Embryonic facial prominence (tissue), 1 donor: ENCODE data around the gene NT5M.
"Not testable (repeated sequence)": the region's sequence is repeated elsewhere in the genome, so short reads cannot be mapped to it uniquely, and the experiment has no call there.

ENCODE experiments used
- DNase-seq: peaks from one replicate; pipeline ENCODE4 v3.0.0-alpha.2; 2016; ENCODE audit errors: extremely low spot score

Gene NT5M

DNA sequence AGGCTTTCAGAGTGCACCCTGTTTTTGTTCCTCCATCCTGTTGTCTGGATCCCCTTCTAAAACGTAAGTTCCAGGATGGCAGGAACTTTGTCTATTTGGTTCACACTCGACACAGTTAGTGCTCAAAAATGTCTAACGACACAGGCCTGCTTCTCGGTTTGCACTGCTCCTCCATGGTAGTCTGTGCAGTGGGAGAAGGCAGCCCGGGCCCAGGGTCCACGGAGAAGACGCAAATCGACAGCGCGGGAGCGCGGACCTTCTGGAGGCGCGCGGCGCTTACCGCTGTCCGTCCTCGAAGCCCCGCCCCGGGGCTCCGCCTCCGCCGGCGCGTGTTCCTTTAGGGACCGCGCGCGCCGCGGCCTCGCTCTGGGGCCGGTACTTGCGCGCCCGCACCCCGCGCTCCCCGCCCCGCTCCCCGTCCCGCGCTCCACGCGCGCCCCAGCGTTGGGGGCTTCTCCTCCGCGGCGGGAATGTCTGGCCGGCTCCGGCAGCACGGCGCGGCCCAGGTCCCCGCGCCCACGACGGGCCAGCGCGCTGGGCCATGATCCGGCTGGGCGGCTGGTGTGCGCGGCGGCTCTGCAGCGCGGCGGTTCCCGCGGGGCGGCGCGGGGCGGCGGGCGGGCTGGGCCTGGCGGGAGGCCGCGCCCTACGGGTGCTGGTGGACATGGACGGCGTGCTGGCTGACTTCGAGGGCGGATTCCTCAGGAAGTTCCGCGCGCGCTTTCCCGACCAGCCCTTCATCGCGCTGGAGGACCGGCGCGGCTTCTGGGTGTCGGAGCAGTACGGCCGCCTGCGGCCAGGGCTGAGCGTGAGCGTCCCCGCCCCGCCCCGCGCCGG is at the start of gene NT5M:
NT5M (plus strand) TSS at position 364 of the 837 bp plus-strand sequence; CDS start at position 542, 178 bp downstream.
- peak; percentile 34 for DNase-seq

DNA sequence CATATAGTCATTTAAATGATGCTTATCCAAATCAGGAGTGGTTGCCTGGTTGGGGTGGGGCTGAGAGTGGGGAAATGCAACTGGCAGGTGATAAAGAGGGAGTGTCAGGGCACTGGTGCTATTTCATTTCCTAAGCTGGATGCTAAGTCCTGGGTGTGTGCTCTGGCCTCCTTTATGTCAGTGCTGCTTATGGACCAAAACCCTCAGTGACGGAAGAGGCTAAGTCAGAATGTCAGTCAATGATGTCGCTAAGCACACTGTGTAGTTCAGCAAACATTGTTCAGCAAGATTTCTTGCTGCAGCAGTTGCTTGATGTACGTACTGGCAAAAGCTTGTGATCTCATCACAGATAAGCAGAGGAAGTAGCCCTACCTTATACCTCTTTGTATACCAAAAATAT is 49.8 kb upstream of the NT5M start:
- no peak for DNase-seq

DNA sequence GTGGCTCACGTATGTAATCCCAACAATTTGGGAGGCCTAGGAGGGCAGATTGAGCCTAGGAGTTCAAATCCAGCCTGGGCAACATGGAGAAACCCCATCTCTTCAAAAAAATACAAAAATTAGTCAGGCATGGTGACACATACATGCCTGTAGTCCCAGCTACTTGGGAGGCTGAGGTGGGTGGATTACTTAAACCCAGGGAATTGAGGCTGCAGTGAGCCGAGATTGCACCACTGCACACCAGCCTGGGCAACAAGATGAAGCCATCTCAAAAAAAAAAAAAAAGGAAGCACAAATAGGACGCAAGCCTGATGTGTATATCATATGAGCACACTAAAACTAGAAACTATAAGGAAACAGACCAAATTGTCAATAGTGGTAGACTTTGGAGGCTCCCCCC is 49.1 kb upstream of the NT5M start:
- no peak for DNase-seq

DNA sequence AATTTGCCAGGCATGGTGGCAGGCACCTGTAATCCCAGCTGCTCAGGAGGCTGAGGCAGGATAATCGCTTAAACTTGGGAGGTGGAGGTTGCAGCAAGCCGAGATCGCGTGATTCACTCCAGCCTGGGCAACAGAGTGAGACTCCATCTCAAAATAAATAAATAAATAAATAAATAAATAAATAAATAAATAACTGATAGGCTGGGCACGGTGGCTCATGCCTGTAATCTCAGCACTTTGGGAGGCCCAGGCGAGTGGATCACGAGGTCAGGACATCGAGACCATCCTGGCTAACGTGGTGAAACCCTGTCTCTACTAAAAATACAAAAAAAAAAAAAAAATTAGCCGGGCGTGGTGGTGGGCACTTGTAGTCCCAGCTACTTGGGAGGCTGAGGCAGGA is 47.5 kb upstream of the NT5M start:
- DNase-seq = not testable (repeated sequence)

DNA sequence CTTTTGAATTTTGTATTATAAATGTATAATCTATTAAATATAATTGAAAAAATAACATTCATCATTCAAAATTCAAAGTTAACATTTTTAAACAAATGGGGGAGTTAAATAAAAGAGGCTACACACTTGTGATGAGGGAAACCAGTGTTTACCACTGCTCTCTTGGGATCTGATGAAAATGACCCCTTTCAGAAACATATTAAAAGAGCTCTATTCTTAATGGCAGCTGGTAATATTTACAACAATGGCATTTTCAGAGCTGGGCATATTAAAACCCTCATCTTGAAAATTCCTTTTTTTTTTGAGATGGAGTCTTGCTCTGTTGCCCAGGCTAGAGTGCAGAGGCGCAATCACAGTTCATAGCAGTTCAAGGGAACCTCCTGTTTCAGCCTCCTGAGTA is 46.9 kb upstream of the NT5M start:
- no peak for DNase-seq

DNA sequence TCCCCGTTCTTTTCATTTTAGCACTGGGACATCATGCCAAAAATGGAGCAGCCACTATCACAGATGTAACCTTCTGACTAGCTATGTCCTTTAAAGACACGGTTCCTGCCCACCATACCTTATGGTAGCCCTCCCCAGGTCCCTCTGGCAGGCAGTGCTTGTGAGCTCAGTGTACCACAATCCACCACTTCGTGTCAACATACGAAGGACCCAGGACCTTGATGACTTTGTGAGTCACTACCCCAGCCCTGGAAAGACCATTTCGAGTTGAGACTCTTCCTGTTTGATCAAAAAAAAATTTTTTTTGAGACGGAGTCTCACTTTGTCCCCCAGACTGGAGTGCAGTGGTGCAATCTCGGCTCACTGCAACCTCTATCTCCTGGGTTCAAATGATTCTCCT is 45.2 kb upstream of the NT5M start:
- DNase-seq = no peak

DNA sequence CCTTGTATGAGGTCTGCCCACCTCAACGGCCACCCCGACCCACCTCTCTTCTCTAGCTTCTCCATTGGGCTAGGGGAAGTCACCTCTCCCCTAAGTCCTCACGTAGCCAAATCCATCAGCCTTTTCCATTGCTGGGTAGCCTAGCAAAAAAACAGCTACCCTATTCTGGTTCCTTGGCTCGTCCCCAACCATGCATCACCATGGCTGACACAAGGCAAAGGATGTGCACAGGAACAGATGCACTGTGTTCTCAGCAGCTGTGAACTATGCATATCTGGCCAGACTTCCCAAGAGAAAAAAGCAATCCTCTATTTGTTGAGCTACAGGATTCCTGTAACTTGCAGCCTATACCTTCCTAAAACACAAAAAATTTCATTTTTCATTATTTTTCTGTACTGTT is 44.2 kb upstream of the NT5M start:
- no peak for DNase-seq

DNA sequence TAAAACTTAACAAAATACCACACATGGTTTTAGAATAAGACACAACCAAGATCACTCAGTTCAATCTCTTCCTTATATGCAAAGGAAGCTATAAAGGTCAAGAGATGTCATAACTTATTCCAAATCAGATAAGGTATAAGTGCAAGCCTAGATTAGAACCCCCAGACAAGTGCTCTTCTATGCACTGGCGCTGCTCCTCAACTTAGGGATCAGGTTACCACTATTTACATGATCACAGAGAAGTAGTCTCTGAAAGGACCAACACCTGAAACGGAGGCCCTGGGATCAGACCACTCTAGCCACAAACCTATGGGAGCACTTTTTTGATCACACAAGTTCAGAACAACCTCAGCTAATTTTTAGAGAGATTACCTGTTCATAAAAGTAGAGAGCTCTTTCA is 38.7 kb upstream of the NT5M start:
- no peak for DNase-seq

DNA sequence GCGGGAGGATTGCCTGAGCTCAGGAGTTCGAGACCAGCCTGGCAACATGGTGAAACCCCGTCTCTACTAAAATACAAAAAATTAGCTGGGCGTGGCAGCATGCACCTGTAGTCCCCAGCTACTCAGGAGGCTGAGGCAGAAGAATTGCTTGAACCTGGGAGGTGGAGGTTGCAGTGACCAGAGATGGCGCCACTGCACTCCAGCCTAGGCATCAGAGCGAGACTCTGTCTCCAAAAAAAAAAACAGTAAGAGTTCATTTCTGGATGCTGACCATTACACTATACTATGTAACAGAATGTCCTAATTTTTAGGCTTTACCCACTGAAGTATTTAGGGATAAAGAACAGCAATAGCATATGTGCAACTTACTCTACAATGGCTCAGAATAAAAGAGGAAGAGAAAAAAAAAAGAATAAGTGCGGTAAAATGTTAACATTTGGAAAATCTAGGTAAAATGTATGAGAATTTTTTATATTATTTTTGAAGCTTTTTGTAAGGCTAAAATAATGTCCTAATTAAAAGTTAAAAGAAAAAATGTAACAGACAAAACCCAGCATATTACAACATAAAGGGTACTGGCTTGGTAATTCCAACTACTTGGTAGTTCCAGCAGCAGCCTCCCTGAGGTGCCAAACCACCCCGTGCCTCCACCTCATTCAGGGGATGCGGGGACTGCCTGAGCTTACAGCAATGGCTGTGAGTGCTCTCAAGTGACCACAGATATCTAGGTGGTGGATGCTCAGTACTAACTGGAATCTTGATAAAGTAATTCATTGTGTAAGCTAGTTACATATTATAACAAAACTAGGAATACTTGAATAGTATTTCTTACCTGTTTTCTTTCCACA is 33.0 kb upstream of the NT5M start:
- DNase-seq = no peak

DNA sequence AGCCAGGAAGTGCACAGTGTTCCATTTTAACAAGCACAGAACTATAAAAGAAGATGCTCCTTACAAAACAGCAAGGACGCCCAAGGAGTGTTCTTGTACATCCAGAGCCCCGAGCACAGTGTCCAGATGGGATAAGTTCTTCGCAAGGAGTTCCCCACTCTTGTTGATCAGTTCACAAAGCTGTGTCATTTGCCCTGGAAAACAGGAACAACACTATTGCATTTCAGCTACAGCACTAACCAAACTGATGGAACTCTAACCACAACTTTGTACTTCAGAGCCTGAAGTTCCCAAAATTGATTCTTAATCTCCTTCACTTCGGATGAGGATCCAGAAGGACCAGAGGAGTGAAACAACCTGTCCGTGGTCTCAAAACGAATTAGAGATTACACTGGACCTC is 27.2 kb upstream of the NT5M start:
- no peak for DNase-seq

DNA sequence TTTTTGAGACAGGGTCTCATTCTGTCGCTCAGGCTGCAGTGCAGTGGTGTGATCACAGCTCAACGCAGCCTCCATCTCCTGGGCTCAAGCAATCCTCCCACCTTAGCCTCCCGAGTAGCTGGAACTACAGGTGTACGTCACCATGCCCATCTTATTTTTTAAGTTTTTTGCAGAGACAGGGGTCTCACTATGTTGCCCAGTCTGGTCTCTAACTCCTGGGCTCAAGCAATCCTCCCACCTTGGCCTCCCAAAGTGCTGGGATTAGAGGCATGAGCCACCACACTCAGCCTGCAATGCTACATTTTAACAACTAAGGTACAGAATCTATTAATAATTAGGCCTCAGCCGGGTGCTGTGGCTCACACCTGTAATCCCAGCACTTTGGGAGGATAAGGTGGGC is 25.7 kb upstream of the NT5M start:
- DNase-seq = not testable (repeated sequence)

DNA sequence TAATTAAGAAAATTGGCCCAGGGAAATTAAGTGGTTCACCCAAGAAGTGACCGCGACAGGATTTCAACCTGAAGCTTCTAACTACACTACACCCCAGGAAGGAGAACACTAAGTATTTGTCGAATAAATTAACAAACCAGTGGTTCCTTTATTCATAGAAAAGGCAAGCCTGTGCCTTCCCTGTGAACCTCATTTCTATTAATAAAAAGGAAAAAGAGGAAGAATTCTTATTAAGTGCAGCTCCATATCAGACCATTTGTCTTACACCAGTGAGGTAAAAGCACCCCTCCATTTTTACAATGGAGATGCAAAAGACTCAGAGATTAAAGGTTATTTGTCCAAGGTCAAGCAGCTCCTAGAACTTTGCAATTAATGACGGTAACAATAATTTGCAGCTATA is 23.9 kb upstream of the NT5M start:
- no peak for DNase-seq

DNA sequence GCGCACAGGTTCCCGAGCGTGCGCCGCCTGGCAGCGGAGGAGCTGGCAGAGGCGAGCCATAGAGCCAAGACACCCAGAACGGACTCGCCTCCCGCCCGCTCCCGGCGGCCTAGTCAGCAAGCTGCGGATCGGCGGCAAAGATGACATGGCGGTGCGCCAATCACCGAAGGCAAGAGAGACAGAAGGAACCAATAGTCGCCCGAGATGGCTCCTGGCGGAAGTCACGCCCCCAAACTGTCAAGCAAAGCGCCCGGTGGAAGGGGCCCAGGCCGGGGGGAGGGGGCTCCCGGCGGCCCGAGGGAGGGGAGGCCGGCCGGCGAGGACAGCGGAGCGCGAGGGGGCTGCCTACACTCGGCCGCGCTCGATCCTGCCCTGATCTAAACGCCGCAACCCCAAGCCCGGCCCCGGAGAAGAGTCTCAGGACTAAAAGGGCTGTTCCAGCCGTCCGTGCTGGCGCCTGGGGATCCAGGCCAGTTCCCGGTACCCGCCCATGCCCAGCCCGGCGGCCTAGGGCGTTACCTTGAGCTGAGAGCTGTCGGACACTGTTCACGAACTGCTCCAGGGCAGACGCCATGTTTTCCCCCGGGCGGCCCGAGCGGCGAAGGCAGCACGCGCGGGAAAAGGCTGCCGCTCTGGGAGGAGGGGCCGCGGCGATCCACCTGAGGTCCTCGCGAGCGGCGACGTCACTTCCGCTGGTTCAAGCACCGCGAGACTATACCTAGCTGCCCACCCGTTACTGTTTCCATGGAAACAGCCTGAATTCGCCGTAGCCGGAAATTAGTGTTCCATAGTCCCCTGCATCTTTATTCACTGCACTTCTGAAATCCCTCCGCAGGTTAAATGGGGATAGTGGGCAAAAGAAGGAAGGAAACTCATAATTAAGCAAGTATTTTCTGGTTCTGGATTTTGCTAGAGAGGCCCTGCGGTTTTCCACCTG is 22.3 kb upstream of the NT5M start, which contains the start of gene COPS3:
COPS3 (minus strand) TSS at position 634 of the 937 bp plus-strand sequence; CDS start at position 574, 60 bp downstream.
- peak; percentile 97 for DNase-seq

DNA sequence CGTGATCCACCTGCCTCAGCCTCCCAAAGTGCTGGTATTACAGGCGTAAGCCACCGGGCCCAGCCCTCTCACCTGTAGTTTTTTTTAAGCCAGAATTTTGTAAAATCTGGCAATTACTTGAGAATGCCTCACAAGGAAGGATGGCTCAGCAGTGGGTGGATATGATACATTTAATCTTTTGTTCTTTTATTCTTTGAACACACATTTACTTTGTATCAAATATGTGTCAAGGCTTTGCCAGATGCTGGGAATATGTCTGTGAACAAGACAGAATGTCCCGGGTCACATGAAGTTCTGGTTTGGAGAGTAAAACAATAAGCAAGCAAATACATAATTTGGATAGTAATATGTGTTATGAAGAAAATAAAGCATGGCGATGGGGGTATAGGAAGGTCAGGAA is 17.2 kb upstream of the NT5M start:
- no peak for DNase-seq

DNA sequence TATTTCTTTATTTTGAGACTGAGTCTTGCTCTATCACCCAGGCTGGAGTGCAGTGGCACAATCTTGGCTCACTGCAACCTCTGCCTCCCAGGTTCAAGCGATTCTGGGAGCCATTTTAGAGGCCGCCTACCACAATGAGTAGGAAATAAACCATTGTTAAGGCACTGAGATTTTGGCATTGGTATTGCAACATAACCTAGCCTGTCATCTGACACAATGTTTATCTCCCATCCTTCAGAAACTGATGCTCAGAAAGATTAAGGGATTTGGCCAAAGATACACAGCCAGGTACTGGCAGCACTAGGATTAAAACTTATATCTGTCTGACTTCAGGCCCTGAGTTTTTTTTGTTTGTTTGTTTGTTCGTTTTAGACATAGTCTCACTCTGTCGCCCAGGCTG is 14.1 kb upstream of the NT5M start:
- DNase-seq = no peak

DNA sequence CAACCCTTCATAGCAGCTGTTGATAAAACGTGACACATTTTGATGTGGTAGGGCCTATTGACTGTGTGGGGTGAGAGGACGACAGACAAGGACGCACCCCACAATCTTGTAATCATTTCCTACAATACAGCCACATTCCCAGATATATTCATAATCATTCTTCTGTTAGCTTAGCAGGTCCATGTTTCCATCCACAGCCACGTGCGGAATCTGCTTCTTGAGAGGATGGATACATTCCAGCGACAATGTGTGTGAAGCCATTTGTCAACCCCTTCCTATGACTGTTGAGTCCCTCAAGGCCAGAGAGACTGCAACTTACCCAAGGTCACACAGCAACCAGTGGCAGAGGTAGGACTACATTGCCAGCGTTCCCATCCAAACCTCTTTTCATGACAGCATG is 13.5 kb upstream of the NT5M start:
- DNase-seq = no peak

DNA sequence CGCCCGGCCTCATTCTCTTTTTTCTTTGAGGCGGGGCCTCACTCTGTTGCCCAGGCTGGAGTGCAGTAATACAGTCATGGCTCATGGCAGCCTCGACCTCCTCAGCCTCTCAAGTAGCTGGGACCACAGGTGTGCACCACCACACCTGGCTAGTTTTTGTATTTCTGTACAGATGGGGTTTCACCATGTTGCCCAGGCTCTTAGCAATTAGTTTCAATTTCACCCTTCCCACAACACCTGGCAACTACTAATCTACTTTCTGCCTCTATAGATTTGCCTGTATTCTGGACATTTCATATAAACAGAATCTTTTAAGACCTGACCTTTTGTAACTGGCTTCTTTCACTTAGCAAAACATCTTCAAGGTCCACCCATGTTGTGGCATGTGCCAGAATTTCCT is 8.0 kb upstream of the NT5M start:
- DNase-seq = no peak

DNA sequence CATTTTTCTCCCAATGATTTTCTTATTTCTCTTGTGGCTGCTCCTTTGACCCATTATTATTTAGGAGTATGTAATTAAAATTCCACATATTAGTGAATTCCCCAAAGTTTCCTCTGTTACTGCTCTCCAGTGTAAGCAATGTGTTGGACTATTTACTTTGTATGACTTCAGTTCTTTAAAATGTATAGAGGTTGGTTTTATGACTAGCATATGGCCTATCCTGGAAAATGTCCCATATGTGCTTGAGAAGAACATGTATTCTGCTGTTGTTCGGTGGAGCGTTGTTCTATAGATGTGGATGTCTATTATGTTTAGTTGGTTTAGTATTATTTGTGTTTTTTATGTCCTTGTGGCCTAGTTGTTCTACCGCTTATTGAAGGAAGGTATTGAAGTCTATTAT is 6.0 kb upstream of the NT5M start:
- no peak for DNase-seq

DNA sequence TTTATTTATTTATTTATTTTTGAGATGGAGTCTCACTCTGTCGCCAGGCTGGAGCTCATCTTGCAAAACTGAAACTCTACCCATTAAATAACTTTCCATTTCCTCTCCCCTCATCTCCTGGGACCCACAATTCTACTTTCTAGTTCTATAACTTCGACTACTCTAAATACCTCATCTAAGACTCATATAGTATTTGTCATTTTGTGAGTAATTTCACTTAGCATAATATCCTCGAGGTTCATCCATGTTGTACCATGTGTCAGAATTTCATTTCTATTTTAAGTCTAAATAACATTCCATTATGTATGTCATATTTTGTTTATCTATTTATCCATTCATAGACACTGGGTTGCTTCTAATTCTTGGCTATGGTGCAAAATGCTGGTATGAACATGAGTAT is 5.1 kb upstream of the NT5M start:
- DNase-seq = no peak

DNA sequence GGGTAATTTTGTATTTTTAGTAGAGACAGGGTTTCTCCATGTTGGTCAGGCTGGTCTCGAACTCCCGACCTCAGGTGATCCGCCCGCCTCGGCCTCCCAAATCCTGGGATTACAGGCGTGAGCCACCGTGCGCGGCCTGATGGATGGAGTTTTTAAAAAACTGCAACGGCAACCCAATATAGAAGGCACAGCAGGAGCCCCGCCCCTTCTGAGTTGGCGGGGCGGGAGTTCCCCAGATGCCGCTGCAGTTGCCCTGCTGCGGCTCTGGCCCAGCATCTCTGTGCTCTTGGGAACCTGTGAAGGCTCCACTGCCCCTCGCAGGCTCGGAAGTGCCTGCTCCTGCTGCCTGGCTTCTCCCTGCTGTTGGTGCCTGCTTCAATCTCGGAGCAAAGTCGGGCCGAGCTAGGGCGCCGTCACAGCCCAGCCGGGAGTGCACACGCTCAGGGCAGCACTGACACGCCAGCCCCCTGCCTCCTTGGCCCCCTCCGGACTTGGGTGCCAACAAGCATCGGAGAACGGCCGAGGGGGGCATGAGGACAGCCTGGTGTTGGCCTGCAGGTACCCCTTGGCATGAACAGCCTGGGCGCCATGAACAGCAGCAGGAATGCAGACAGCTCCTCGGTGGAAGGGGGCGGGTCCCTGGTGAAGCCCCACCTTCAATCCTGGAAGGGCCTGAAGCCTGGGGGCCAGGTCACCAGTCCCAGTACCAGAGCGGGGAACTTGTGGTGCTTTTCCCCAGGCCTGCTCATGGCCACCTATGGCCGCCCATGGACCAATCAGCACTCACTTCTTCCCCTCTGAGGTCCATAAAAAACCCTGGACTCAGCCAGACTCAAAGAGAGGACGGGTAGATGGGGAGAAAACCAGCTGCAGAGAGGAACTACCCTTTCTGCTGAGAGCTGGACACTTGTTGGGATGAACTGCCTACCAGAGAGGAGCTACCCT is 2.3 kb upstream of the NT5M start:
- no peak for DNase-seq

DNA sequence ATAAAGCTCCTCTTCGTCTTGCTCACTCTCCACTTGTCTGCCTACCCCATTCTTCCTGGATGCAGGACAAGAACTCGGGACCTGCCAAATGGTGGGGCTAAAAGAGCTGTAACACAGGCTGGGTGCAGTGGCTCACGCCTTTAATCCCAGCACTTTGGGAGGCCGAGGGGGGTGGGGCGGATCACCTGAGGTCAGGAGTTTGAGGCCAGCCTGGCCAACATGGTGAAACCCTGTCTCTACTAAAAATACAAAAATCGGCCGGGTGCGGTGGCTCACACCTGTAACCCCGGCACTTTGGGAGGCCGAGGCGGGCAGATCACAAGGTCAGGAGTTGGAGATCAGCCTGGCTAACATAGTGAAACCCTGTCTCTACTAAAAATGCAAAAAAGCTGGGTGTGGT is 1.5 kb upstream of the NT5M start:
- not testable (repeated sequence) for DNase-seq
